H1 (cell line): Measurements from ENCODE around the gene CTDSP1. TPM values are rescaled to one million over a fixed set of nuclear protein-coding genes. Genes with fewer than 3 reads are reported as not detected.

Experiments
- CTCF ChIA-PET: fragments of 300-600 bp; sonication (Branson Sonifier 250); formaldehyde crosslinking; loops from one replicate; lab custom pipeline; 2021; ENCODE audit not compliant: partially characterized antibody; lab: Charles Lee
- POLR2A ChIA-PET: fragments of 300-600 bp; sonication (Branson Sonifier 250); formaldehyde crosslinking; loops from one replicate; lab custom pipeline; 2021; ENCODE audit warnings: inconsistent platforms; ENCODE audit not compliant: partially characterized antibody; lab: Charles Lee
- DNase-seq, 2 experiments: peaks; one replicate each; pipeline versions ENCODE4 v3.0.0 to v3.0.0-alpha.2; 2010 to 2022; ENCODE audit warnings: low spot score in 2 of 2, low read depth in 1 of 2, mixed read lengths in 1 of 2
- FAIRE-seq: peaks from 2 replicates; lab custom pipeline; 2011; peaks lifted over from hg19 to GRCh38; lab: Jason Lieb, UNC
- H2AFZ ChIP-seq: 2 replicates; pipeline ENCODE4 v1.8.1; 2012; ENCODE audit warnings: low read length, inconsistent platforms
- H2AK5ac ChIP-seq: 2 replicates; pipeline ENCODE4 v1.6.1; 2013; ENCODE audit warnings: low read depth, low read length
- H2BK120ac ChIP-seq: replicated peaks from 2 replicates; pipeline ENCODE3; 2013; ENCODE audit warnings: low read depth, low read length, inconsistent platforms
- H2BK12ac ChIP-seq: 2 replicates; pipeline ENCODE4 v1.6.1; 2013; ENCODE audit warnings: low read depth, low read length
- H2BK15ac ChIP-seq: 2 replicates; pipeline ENCODE4 v1.6.1; 2013; ENCODE audit warnings: low read length
- H2BK20ac ChIP-seq: 2 replicates; pipeline ENCODE4 v1.6.1; 2013; ENCODE audit warnings: low read length
- H2BK5ac ChIP-seq: 2 replicates; pipeline ENCODE4 v1.6.1; 2013; ENCODE audit warnings: low read depth, low read length
- H3K14ac ChIP-seq: 2 replicates; pipeline ENCODE4 v1.6.1; 2013; ENCODE audit warnings: inconsistent platforms; ENCODE audit not compliant: insufficient read length
- H3K18ac ChIP-seq: 2 replicates; pipeline ENCODE4 v1.6.1; 2013; ENCODE audit warnings: low read length; ENCODE audit errors: extremely low read depth
- H3K23ac ChIP-seq: 2 replicates; pipeline ENCODE4 v1.6.1; 2013; ENCODE audit warnings: inconsistent platforms; ENCODE audit not compliant: insufficient read length
- H3K23me2 ChIP-seq: 2 replicates; pipeline ENCODE4 v1.6.1; 2013; ENCODE audit warnings: low read depth, low read length
- H3K27ac ChIP-seq: 2 replicates; pipeline ENCODE4 v1.6.1; 2011; ENCODE audit warnings: low read depth, low read length, inconsistent platforms
- H3K27me3 ChIP-seq, 4 experiments: replicated peaks in 1 of 4; 1 replicate in 1 of 4; 2 replicates in 3 of 4; pipeline versions ENCODE4 v1.6.1 to v1.8.1; 2011 to 2013; ENCODE audit warnings: low read length in 3 of 4, mild to moderate bottlenecking in 3 of 4, inconsistent platforms in 2 of 4, mixed read lengths in 2 of 4, moderate library complexity in 1 of 4; ENCODE audit not compliant: control insufficient read depth in 3 of 4, insufficient read depth in 3 of 4; ENCODE audit errors: extremely low read depth in 1 of 4
- H3K36me3 ChIP-seq, 4 experiments: 2 replicates each; pipeline versions ENCODE4 v1.6.1 to v1.8.1; 2011 to 2013; ENCODE audit warnings: mild to moderate bottlenecking in 4 of 4, low read length in 3 of 4, moderate library complexity in 2 of 4, control low read depth in 1 of 4, inconsistent platforms in 1 of 4; ENCODE audit not compliant: insufficient read depth in 4 of 4, control insufficient read depth in 2 of 4
- H3K4ac ChIP-seq: replicated peaks from 2 replicates; pipeline ENCODE3; 2013; ENCODE audit warnings: low read length, low read depth, mixed read lengths, inconsistent platforms; ENCODE audit not compliant: insufficient read length
- H3K4me1 ChIP-seq, 4 experiments: replicated peaks in 1 of 4; 1 replicate in 1 of 4; 2 replicates in 3 of 4; pipeline versions ENCODE4 v1.6.1 to v1.8.1; 2011 to 2013; ENCODE audit warnings: low read length in 3 of 4, inconsistent platforms in 2 of 4, mixed read lengths in 1 of 4; ENCODE audit not compliant: insufficient read depth in 4 of 4, control insufficient read depth in 3 of 4
- H3K4me2 ChIP-seq, 2 experiments: 2 replicates each; pipeline versions ENCODE4 v1.6.1 to v1.8.1; 2011 to 2013; ENCODE audit warnings: low read depth in 2 of 2, low read length in 2 of 2, control low read depth in 1 of 2, inconsistent platforms in 1 of 2, mild to moderate bottlenecking in 1 of 2; ENCODE audit not compliant: insufficient read depth in 1 of 2
- H3K4me3 ChIP-seq, 4 experiments: fragments of 200-600, 300-600 bp in 1 of 4; sonication (generic), shearing (Covaris generic), sonication (Bioruptor Twin) in 1 of 4; 2 replicates each; pipeline versions ENCODE4 v1.5.1 to v1.8.1; 2011 to 2016; ENCODE audit warnings: low read length in 4 of 4, low read depth in 3 of 4, control low read depth in 2 of 4, inconsistent platforms in 2 of 4, mild to moderate bottlenecking in 2 of 4, mixed read lengths in 1 of 4, moderate library complexity in 1 of 4; ENCODE audit not compliant: insufficient read depth in 2 of 4; ENCODE audit errors: extremely low read depth in 1 of 4
- H3K56ac ChIP-seq: replicated peaks from 2 replicates; pipeline ENCODE3; 2013; ENCODE audit warnings: low read depth, mild to moderate bottlenecking, mixed read lengths, low read length, inconsistent platforms; ENCODE audit not compliant: insufficient read length
- H3K79me1 ChIP-seq: 2 replicates; pipeline ENCODE4 v1.6.1; 2013; ENCODE audit warnings: low read depth, low read length, control low read depth
- H3K79me2 ChIP-seq, 2 experiments: 2 replicates each; pipeline versions ENCODE4 v1.6.1 to v1.8.1; 2012 to 2013; ENCODE audit warnings: low read length in 2 of 2, mild to moderate bottlenecking in 2 of 2, inconsistent platforms in 1 of 2; ENCODE audit not compliant: insufficient read depth in 2 of 2, control insufficient read depth in 1 of 2
- H3K9ac ChIP-seq, 4 experiments: replicated peaks in 1 of 4; 1 replicate in 1 of 4; 2 replicates in 3 of 4; pipeline versions ENCODE4 v1.6.1 to v1.8.1; 2011 to 2013; ENCODE audit warnings: low read depth in 3 of 4, low read length in 3 of 4, control low read depth in 2 of 4, mild to moderate bottlenecking in 2 of 4, moderate library complexity in 2 of 4, inconsistent platforms in 1 of 4; ENCODE audit errors: extremely low read depth in 1 of 4
- H3K9me3 ChIP-seq, 2 experiments: 2 replicates each; pipeline versions ENCODE4 v1.6.1 to v1.8.1; 2012 to 2013; ENCODE audit warnings: mild to moderate bottlenecking in 2 of 2, moderate library complexity in 2 of 2, control low read depth in 1 of 2, inconsistent platforms in 1 of 2, low read depth in 1 of 2, low read length in 1 of 2, mixed read lengths in 1 of 2; ENCODE audit not compliant: insufficient read depth in 2 of 2
- H4K20me1 ChIP-seq, 2 experiments: replicated peaks in 1 of 2; 2 replicates each; pipeline versions ENCODE3 to v1.8.1; 2011 to 2013; ENCODE audit warnings: inconsistent platforms in 2 of 2, low read length in 2 of 2, mild to moderate bottlenecking in 1 of 2; ENCODE audit not compliant: insufficient read depth in 2 of 2, control insufficient read depth in 1 of 2
- H4K5ac ChIP-seq: 2 replicates; pipeline ENCODE4 v1.6.1; 2013; ENCODE audit warnings: low read length, low read depth, mixed read lengths, inconsistent platforms; ENCODE audit not compliant: insufficient read length
- H4K8ac ChIP-seq: 2 replicates; pipeline ENCODE4 v1.8.0; 2013; ENCODE audit warnings: mild to moderate bottlenecking, moderate library complexity, low read length, inconsistent platforms; ENCODE audit not compliant: insufficient read depth; ENCODE audit errors: extremely low read depth
- H4K91ac ChIP-seq: replicated peaks from 2 replicates; pipeline ENCODE3; 2013; ENCODE audit warnings: low read length, mixed read lengths, inconsistent platforms; ENCODE audit not compliant: insufficient read length
- BACH1 ChIP-seq: IDR thresholded peaks from 2 replicates; pipeline ENCODE4 v1.6.1; 2012; ENCODE audit warnings: low read length, improper control_type of control experiment
- BRCA1 ChIP-seq: IDR thresholded peaks from 2 replicates; pipeline ENCODE4 v1.6.1; 2012; ENCODE audit warnings: low read depth, low read length, improper control_type of control experiment
- CREB1 ChIP-seq: IDR thresholded peaks from 2 replicates; pipeline ENCODE4 v1.6.1; 2012; ENCODE audit warnings: inconsistent platforms
- E2F6 ChIP-seq: IDR thresholded peaks from 2 replicates; pipeline ENCODE4 v1.6.1; 2012; ENCODE audit warnings: inconsistent platforms
- KDM5A ChIP-seq: fragments of 200-600 bp; IDR thresholded peaks from 2 replicates; pipeline ENCODE4 v1.7.1; 2012; ENCODE audit warnings: mild to moderate bottlenecking, low read length, inconsistent platforms, mixed read lengths
- NANOG ChIP-seq: IDR thresholded peaks from 2 replicates; pipeline ENCODE4 v1.6.1; 2011; ENCODE audit warnings: low read length, low read depth, mild to moderate bottlenecking, inconsistent platforms; ENCODE audit not compliant: insufficient read depth, poor library complexity, severe bottlenecking
- RFX5 ChIP-seq: IDR thresholded peaks from 2 replicates; pipeline ENCODE4 v1.6.1; 2011; ENCODE audit warnings: low read depth, low read length, improper control_type of control experiment, borderline replicate concordance
- SP2 ChIP-seq: IDR thresholded peaks from 2 replicates; pipeline ENCODE4 v1.6.1; 2012; ENCODE audit warnings: mild to moderate bottlenecking, low read length, inconsistent platforms
- SRF ChIP-seq: IDR thresholded peaks from 2 replicates; pipeline ENCODE4 v1.6.1; 2011; ENCODE audit warnings: mild to moderate bottlenecking, low read depth, low read length, moderate library complexity
- YY1 ChIP-seq: IDR thresholded peaks from 2 replicates; pipeline ENCODE4 v1.6.1; 2011; ENCODE audit warnings: low read depth, mild to moderate bottlenecking, low read length
- WGBS, 2 experiments: shearing (Covaris generic) in 1 of 2; methylation state at CpG; one replicate each; pipeline versions ENCODE4 v1.1.6 to v1.1.7; 2013 to 2015; ENCODE audit warnings: low lambda C conversion rate in 2 of 2, mixed read lengths in 2 of 2, inconsistent platforms in 1 of 2, low coverage in 1 of 2, missing lambda C conversion rate in 1 of 2; ENCODE audit not compliant: insufficient replicate concordance in 2 of 2, insufficient coverage in 1 of 2, insufficient read length in 1 of 2; ENCODE audit errors: extremely low coverage in 1 of 2, missing lambda C conversion rate in 1 of 2; 5-methylcytosine and 5-hydroxymethylcytosine counted together
- polyA plus RNA-seq, 7 experiments: library from polyadenylated mRNA; depleted of rRNA in 3 of 7; stranded (reverse) in 5 of 7; unstranded in 2 of 7; fragments of >200 nt in 5 of 7; fragments of 200-250 nt in 2 of 7; gene quantifications; 1 replicate in 5 of 7; 2 replicates in 1 of 7; 4 replicates in 1 of 7; pipeline versions ENCODE4 v1.2.1 to v1.2.3, GENCODE V29; 2011 to 2013; ENCODE audit warnings: missing spikeins in 2 of 7, mixed read lengths in 2 of 7
- total RNA-seq: library from RNA; stranded (reverse); fragmentation: NEBNext Ultra II Directional; extraction: Animal tissue kit (Norgen Biotek cat#: 25700); gene quantifications from 2 replicates; pipeline ENCODE4 v1.2.1, GENCODE V29; 2021

The CTDSP1 gene
- total and polyA plus RNA-seq, 2 of the 8 experiments (the other 6 are each of a cell fraction or from before 2014, with no cell fraction given), result 20.3 to 35.2 TPM

GRCh38 chr2:218387369-218388194 is 12.1 kb upstream of the CTDSP1 start:
- DNase-seq (peak in 1 of 2 experiments; percentile 94), FAIRE-seq (peak; percentile 48)
- peak overlapping the region; percentile 41 to 76 (median 58) for H3K4me3 ChIP-seq
- peak overlapping the region; percentile 96 for H3K4ac ChIP-seq
- H2BK120ac ChIP-seq, result no peak overlapping the region
- peak overlapping the region; percentile 93 for H4K8ac ChIP-seq
- H2BK5ac ChIP-seq, result peak overlapping the region; percentile 81; the same call in 1 of the 2 replicates
- no peak overlapping the region; the same call in 1 of the 2 replicates for H3K27ac ChIP-seq
- peak overlapping the region; percentile 97; the same call in 1 of the 2 replicates for H3K18ac ChIP-seq
- H3K27me3 ChIP-seq, result peaks cover 0 to 17% (median 11%) of the 10 kb centered on the region in 4 experiments; a peak in 5 of 7 replicates
- peak overlapping the region; percentile 92 for H3K56ac ChIP-seq
- peak overlapping the region; percentile 99 for H4K91ac ChIP-seq
- H3K23ac ChIP-seq, result no peak overlapping the region
- H2BK15ac ChIP-seq, result no peak overlapping the region
- H2AFZ ChIP-seq, result peak overlapping the region; percentile 93
- no peak overlapping the region for H2AK5ac ChIP-seq
- no peak overlapping the region for H2BK20ac ChIP-seq
- peaks cover 0 to 5% (median 3%) of the 10 kb centered on the region in 4 experiments; a peak in 5 of 7 replicates for H3K4me1 ChIP-seq
- peaks cover 5% of the 10 kb centered on the region; the same call in 1 of the 2 replicates for H3K23me2 ChIP-seq
- WGBS, 2 experiments, result 5% methylated on average over 34 of the region's 38 CpGs; no CpG with 5 or more reads in 1 of the 2 experiments
- H4K20me1 ChIP-seq, result no peaks in the 10 kb centered on the region
- no peaks in the 10 kb centered on the region for H3K9me3 ChIP-seq
- peak overlapping the region; percentile 79 to 94 for H3K4me2 ChIP-seq
- H3K14ac ChIP-seq, result no peak overlapping the region
- ChIA-PET CTCF (interaction anchor here (0.8 to 3.1 kb wide), 12 partner anchors 9 to 117 kb away, joined by 3 to 13 read pairs (median 4); partner anchors contain the start of genes AAMP, CATIP, PNKD and TMBIM1), POLR2A (interaction anchor here (0.9 to 1.8 kb wide), 8 partner anchors 9 to 58 kb away, joined by 3 to 6 read pairs (median 4); no protein-coding TSS in a partner anchor)
- H4K5ac ChIP-seq, result peak overlapping the region; percentile 96
- H2BK12ac ChIP-seq, result no peak overlapping the region
- no peaks in the 10 kb centered on the region for H3K36me3 ChIP-seq
- peak overlapping the region in 3 of 4 experiments; percentile 36 to 85 (median 48); a peak in 6 of 7 replicates for H3K9ac ChIP-seq
- no peaks in the 10 kb centered on the region for H3K79me1 ChIP-seq
- H3K79me2 ChIP-seq, result no peaks in the 10 kb centered on the region
- TF ChIP-seq NANOG, result no peak
- TF ChIP-seq BRCA1, result no peak
- no peak for TF ChIP-seq BACH1
- TF ChIP-seq SP2, result no peak
- TF ChIP-seq RFX5, result no peak
- no peak for TF ChIP-seq KDM5A
- peak; percentile 91 for TF ChIP-seq E2F6
- 0 out of 2 replicates have a peak, but pooled peaks have one; percentile 44 for TF ChIP-seq YY1
- TF ChIP-seq CREB1, result no peak
- TF ChIP-seq SRF, result no peak
